Vagina (tissue), 2 donors: ENCODE measurements around the gene TBX4. TPM values are rescaled to one million over a fixed set of nuclear protein-coding genes. Genes with fewer than 3 reads are reported as not detected.

Experiments used
- DNase-seq, 2 donors: peaks; one replicate each; pipeline ENCODE4 v3.0.0-alpha.2; 2017; ENCODE audit errors: extremely low spot score in 2 of 2
- H3K27ac ChIP-seq: fragments of 200-600 bp; sonication (generic); one replicate; pipeline ENCODE4 v1.5.1; 2019
- H3K27me3 ChIP-seq: fragments of 200-600 bp; sonication (generic); one replicate; pipeline ENCODE4 v1.5.1; 2019
- H3K36me3 ChIP-seq, 2 donors: fragments of 200-600 bp; sonication (generic); one replicate each; pipeline ENCODE4 v1.5.1; 2017 to 2019
- H3K4me1 ChIP-seq: fragments of 200-600 bp; sonication (generic); one replicate; pipeline ENCODE4 v1.5.1; 2019
- H3K4me3 ChIP-seq, 2 donors: fragments of 200-600 bp; sonication (generic); 1 replicate in 1 of 2; 2 replicates in 1 of 2; pipeline ENCODE4 v1.5.1; 2016 to 2019
- H3K9me3 ChIP-seq: fragments of 200-600 bp; sonication (generic); one replicate; pipeline ENCODE4 v1.5.1; 2019
- CTCF ChIP-seq, 3 experiments: fragments of 450-650 bp in 2 of 3; fragments of 200-600 bp in 1 of 3; sonication (generic) in 1 of 3; IDR thresholded peaks; one replicate each; pipeline ENCODE4 v1.5.1; 2017 to 2019; ENCODE audit warnings: antibody characterized with exemption in 3 of 3, mild to moderate bottlenecking in 2 of 3, moderate library complexity in 2 of 3
- POLR2A ChIP-seq, 2 donors: fragments of 450-650 bp; IDR thresholded peaks; one replicate each; pipeline ENCODE4 v1.6.1; 2017; ENCODE audit warnings: antibody characterized with exemption in 2 of 2, mild to moderate bottlenecking in 2 of 2, moderate library complexity in 2 of 2
- POLR2AphosphoS5 ChIP-seq, 2 donors: sonication (generic); formaldehyde crosslinking; IDR thresholded peaks; one replicate each; pipeline ENCODE4 v1.9.0; 2017; ENCODE audit warnings: antibody characterized with exemption in 2 of 2, mild to moderate bottlenecking in 2 of 2, low read depth in 1 of 2; ENCODE audit not compliant: insufficient read depth in 1 of 2
- intact Hi-C: fragments of 100-400 bp; cut with DNase I; formaldehyde crosslinking; loops from one replicate; pipeline ENCODE4 v1.15.1; 2023
- total RNA-seq: library from RNA; depleted of rRNA; stranded (reverse); fragments of >200 nt; gene quantifications from one replicate; pipeline ENCODE4 v1.2.3, GENCODE V29; 2016

TBX4 gene
- total RNA-seq, 1 donor from 2014 or later, result not detected

DNA sequence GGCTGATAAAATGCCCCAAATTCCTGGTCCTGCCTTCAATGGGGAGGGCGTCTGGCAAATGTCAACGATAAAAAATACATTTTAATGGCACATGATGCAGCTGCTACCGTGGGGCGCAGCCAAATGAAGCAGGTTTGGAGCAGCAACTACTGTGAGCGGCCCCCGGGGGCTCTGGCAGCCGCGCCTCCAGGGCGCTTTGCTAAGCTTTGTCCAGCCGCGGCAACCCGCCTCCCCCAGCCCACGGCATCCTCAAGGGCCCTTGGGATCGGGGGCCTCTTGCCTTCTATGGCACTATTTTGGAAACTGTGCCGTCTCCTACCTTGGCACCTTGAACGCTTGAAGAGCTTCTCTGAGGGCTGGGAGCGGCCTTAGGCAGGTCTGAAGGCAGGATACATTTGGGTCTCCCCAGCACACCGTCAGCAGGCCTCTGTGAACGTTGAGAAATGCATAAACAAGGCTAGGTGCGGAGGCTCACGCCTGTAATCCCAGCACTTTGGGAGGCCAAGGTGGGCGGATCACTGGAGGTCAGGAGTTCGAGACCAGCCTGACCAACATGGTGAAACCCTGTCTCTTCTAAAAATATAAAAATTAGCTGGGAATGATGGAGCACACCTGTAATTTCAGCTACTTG is 25.1 kb downstream of the TBX4 start:
- Histone ChIP-seq H3K4me3 (no peak overlapping the region), H3K27ac (no peak overlapping the region), H3K4me1 (peaks cover 7% of the 10 kb centered on the region), H3K36me3 (no peaks in the 10 kb centered on the region), H3K9me3 (no peaks in the 10 kb centered on the region), H3K27me3 (no peaks in the 10 kb centered on the region)
- TF ChIP-seq CTCF (IDR thresholded peaks at IDR 0.05), result no peak
- no peak for TF ChIP-seq POLR2A (IDR thresholded peaks at IDR 0.05)
- no peak for TF ChIP-seq POLR2AphosphoS5 (IDR thresholded peaks at IDR 0.05; ENCODE audit: insufficient read depth in 1 of 2, low read depth in 1 of 2)
- intact Hi-C loops, result loop anchor here (5.0 kb wide), 1 partner anchor 305 kb away; no protein-coding TSS in a partner anchor
- DNase-seq, result no peak

DNA sequence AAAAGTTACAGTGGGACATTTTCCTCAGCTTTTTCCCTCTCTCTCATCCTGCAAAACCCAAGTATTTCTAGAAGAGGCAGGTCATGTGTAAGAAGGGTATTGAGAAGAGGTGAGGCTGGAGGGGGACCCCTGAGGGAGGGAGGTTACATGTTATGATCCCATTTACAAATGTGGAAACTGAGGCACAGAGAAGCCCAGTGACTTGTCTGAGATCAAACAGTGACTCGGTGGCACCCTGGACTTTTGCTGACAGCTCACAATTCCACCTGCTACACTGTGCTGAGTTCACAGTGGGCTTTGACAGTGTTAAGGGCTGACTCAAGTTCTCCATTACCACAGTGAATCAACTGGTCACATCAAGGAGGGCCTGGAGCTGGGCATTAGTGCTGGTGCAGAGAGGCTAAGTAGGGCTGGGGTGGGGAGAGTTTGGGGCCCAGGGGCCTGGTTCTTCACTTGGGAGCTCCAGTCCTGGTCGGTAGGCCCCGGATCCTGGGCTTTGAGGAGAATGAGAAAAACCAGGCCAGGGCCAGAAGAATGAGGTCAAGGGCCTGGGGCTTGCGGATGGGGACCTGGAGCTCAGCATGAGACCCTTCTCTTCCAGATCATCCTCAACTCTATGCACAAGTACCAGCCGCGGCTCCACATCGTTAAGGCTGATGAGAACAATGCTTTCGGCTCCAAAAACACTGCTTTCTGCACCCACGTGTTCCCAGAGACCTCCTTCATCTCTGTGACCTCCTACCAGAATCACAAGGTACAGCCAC is 26.0 kb downstream of the TBX4 start:
- TF ChIP-seq CTCF (IDR thresholded peaks at IDR 0.05) (no peak), POLR2AphosphoS5 (IDR thresholded peaks at IDR 0.05; ENCODE audit: insufficient read depth in 1 of 2, low read depth in 1 of 2) (no peak), POLR2A (IDR thresholded peaks at IDR 0.05) (no peak)
- intact Hi-C loops, result loop anchor here (5.0 kb wide), 1 partner anchor 304 kb away; no protein-coding TSS in a partner anchor
- Histone ChIP-seq H3K36me3 (no peaks in the 10 kb centered on the region), H3K27me3 (no peaks in the 10 kb centered on the region), H3K27ac (no peak overlapping the region), H3K9me3 (no peaks in the 10 kb centered on the region), H3K4me1 (peaks cover 7% of the 10 kb centered on the region), H3K4me3 (no peak overlapping the region)
- DNase-seq, result no peak

DNA sequence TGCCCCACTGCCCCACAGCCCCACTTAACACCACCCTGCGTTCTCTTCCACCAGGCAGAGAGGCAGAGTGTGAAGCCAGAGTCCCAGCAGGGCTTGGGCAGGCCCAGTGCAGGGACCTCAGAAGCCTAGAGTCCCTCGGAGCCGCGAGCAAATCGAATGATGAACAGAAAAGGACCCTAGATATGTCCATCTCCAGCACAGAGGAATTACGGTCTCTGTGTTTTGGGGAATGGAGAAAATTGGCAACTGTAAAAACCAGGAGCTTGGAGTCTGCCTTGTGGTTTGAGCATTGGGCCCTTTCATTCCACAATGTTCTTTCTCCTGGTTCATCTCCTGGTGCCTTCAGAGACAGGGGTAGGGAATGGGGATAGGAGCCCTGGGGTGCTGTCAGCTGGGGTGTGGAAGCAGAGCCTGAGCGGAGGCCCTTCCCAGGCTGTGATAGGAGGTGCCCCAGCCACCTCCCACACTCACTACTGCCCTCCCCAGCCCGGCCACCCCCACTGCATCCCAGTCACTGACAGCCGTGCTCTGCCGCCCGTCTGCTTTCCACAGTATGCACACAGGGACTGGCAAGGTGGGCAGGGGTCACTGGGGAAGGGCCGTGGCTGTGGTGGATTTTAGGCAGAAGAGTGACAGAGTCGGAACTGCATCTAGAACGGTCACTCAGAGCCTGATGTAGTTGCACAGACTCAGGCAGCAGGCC is 26.7 kb downstream of the TBX4 start:
- H3K27me3 ChIP-seq, result no peaks in the 10 kb centered on the region
- H3K36me3 ChIP-seq, result no peaks in the 10 kb centered on the region
- TF ChIP-seq CTCF (IDR thresholded peaks at IDR 0.05), result no peak
- no peak for TF ChIP-seq POLR2A (IDR thresholded peaks at IDR 0.05)
- no peak for TF ChIP-seq POLR2AphosphoS5 (IDR thresholded peaks at IDR 0.05; ENCODE audit: insufficient read depth in 1 of 2, low read depth in 1 of 2)
- no peaks in the 10 kb centered on the region for H3K9me3 ChIP-seq
- no peak overlapping the region for H3K27ac ChIP-seq
- H3K4me1 ChIP-seq, result peaks cover 7% of the 10 kb centered on the region
- no peak for DNase-seq
- intact Hi-C loops, result loop anchor here (5.0 kb wide), 1 partner anchor 303 kb away; no protein-coding TSS in a partner anchor
- no peak overlapping the region for H3K4me3 ChIP-seq

DNA sequence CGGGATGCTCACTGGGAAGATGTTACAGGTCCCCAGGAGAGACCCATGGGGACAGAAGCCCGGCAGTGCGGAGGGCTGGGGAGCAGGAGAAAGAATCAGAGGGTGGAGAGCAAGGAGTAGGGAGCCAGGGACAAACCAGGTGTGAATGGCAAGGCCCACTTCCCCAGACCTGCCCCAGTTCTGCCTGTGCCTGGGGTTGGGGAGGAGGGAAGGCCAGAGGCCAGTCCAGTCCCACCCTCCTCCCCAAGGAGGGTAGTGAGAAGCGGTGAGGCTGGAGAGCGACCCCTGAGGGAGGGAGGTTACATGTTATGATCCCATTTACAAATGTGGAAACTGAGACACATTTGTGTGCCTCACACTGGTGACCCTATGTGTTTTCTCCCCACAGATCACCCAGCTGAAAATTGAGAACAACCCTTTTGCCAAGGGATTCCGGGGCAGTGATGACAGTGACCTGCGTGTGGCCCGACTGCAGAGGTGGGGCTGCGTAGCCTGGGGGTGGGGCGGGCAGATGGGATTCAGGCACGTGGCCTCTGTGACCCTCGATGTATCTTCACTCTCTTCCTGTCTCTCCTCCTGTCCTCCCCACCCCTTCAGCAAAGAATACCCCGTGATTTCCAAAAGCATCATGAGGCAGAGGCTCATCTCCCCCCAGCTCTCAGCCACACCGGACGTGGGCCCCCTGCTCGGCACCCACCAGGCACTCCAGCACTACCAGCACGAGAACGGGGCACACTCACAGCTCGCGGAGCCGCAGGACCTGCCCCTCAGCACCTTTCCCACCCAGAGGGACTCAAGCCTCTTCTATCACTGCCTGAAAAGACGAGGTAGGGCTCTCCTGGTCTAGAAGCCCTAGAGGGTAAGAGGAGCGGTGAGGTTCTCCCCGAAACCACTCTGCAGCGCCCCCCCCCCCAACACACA is 27.5 kb downstream of the TBX4 start:
- no peaks in the 10 kb centered on the region for H3K36me3 ChIP-seq
- no peak overlapping the region for H3K27ac ChIP-seq
- peaks cover 4% of the 10 kb centered on the region for H3K4me1 ChIP-seq
- intact Hi-C loops, result loop anchor here (5.0 kb wide), 1 partner anchor 303 kb away; no protein-coding TSS in a partner anchor
- no peaks in the 10 kb centered on the region for H3K9me3 ChIP-seq
- no peaks in the 10 kb centered on the region for H3K27me3 ChIP-seq
- DNase-seq, result no peak
- TF ChIP-seq CTCF (IDR thresholded peaks at IDR 0.05), result no peak
- no peak for TF ChIP-seq POLR2A (IDR thresholded peaks at IDR 0.05)
- TF ChIP-seq POLR2AphosphoS5 (IDR thresholded peaks at IDR 0.05; ENCODE audit: insufficient read depth in 1 of 2, low read depth in 1 of 2), result no peak
- H3K4me3 ChIP-seq, result no peak overlapping the region
